Stimulated activated CD4-positive, alpha-beta T cell treated with anti-CD3 and anti-CD28 coated beads, TNF-alpha, amount 100 ng/mL, for 24 hours (primary cell): ENCODE measurements around the gene PRKCE.

Experiments
- DNase-seq, 3 experiments: peaks; one replicate each; pipeline ENCODE4 v3.0.0-alpha.2; 2020; ENCODE audit warnings: low read depth in 3 of 3

PRKCE gene

GRCh38 chr2:45932278-45932975 is 281.0 kb downstream of the PRKCE start:
- no peak for DNase-seq

DNA sequence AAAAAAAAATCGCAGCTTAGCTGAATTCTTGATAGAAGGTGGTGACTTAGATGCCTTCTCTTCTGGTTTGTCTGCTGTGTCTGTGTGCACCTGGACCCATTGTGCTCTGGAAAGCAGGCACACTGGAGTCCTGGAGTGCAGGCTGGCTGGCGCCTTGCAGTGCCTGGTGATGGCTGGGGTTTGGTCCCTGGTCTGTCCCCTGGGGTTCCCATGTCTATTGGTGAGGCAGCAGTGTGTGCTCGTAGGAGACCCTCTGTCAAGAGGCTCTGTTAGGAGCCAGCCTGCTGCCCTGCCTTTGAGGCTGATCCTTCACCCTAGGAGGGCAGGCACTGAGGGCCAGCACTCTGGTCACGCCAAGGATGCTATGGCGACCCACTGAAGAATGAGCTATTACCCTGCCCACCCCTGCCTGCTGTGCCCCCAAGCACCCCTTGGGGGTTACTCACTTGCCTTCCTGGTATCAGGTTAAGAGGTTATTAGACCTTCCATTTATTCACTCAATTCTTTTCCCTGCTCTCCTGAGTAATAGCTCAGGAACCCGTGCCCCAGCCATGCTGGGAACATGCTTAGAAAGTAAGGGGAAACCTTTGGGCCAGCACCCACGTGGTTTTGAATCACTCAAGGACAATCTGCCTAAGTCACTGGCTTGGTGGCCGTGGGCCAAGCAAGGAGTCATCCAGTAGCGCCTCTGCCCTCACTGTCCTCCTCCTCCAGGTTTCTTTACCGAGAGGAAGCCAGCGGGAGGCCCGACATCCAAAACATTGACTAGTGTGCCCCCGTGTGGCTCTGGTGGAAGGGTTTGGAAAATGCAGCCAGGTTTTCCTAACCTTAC is 284.5 kb downstream of the PRKCE start:
- peak in 1 of 3 experiments; percentile 45 for DNase-seq

DNA sequence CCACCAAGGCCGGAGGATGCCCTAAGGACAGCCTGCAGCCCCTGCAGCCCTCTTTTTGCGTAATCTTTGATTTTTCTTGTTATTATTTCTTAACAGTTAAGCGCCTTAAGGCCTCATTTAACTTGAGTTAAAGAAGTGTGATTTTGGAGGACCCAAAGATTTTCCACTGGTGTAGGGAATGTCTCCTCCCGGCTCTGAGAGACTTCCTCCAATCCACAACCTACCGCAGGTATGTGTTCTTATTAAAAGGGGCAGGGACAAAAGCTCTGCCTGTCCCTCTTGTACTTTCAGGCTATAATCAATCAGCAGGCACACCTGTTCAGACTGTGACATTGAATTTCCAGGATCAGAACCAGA is 285.1 kb downstream of the PRKCE start:
- DNase-seq = no peak

DNA sequence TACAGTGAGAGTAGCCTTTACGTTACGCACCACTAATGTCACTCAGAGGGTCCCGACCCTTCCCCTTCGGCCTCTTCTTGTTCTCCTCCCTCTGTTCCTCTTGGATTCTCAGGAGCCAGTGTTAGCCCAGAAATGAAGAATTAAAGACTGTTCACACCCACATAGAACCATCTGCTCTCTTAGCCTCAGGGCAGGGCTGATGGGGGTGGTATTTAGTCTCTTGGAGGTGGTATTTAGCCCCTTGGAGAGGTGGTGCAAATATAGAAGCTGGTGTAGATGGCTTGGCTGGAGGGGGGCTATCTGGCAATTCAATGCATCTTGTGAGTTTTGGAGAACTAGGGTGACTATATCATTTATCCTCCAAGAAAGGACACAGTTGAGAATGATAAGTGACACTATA is 286.5 kb downstream of the PRKCE start:
- DNase-seq = no peak

GRCh38 chr2:45938649-45939511 is 287.4 kb downstream of the PRKCE start:
- DNase-seq = no peak

DNA sequence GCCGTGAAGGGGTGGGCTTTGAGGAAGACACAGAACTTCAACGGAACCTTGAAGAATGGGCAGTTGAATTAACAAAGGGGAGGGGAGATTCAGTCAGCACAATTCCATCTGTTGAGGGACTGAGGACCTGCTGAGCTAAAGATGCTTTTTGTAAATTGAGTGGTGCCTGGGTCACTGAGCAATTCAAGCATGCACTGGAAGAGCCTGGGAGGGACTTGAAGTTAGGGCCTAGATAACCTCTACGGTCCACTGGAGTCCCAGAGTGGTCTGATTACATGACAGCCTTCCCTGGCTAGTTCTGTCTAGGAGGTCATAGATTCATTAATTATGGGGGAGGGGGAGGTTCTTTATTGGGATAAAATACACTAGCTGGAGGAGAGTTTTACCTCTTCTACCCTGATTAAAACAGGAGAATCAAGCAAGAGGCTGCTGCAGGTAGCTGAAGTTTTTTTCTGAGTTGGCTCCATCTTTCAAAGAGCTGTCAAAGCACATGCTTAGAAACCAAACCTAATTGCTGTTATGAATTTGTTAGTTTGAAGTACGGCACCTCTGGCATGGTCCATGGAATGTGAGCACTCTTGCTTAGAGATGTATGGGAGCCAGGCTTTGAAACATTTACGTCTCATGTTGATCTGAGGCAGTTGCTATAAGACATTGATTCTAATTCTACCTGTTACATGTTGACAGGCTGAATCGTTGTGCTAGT is 290.2 kb downstream of the PRKCE start:
- no peak for DNase-seq

GRCh38 chr2:45942237-45942738 is 290.8 kb downstream of the PRKCE start:
- DNase-seq = no peak

GRCh38 chr2:45943219-45944044 is 292.0 kb downstream of the PRKCE start:
- no peak for DNase-seq

DNA sequence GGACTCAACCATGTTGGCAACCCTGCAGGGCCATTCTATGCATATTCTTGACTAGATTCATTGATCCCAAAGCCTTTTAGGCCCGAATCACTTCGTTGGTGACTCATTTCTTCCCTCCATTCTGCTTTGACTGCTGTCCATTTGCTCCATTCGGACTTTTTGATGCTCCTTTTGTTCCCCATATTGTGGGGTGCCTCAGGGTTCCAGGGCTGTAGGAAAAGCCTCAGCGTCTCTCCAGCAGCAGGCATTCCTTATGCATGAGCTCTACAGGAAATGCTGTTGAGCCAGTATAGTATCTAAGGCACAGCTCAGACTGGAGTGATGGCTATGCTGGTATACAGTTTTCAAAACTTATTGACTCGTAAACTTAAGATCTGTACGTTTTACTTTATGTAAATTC is 292.6 kb downstream of the PRKCE start:
- no peak for DNase-seq

DNA sequence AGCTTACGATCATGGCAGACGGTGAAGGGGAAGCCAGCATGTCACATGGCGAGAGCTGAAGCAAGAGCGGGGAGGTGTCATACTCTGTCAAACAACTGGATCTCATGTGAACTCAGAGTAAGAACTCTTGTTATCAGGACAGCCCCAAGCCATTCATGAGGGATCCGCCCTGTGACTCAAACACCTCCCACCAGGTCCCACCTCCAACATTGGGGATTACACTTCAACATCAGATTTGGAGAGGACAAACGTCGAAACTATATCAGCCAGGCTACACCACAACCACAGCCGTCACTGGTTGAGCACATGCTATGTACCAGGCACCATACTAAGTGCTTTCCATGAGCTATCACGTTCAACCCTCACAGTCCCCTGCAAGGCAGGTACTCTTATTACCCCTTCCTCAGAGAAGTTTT is 293.8 kb downstream of the PRKCE start:
- DNase-seq = no peak

DNA sequence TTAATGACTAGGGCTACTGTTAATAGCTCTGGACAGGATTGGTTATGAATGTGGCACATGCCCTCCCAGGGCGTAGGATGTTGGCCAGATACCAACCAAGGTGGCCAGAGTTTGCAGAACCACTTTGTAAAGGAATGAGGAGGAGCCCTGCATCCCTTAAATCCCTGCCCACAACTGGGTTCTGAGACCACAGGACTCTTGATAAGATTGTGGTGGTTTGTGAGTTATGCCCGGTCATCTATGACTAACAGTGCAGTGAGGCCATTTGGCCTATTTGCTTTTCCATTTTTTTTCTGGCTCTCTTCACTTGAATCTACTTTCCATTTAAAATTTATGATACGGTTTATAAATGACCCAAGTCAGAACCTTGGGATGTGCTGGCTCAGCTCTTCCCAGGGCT is 294.5 kb downstream of the PRKCE start:
- no peak for DNase-seq

GRCh38 chr2:45950606-45951005 is 299.1 kb downstream of the PRKCE start:
- DNase-seq = no peak

- DNase-seq = no peak
These were observed 299.7 kb downstream of the PRKCE start for GRCh38 chr2:45951025-45951727.

DNA sequence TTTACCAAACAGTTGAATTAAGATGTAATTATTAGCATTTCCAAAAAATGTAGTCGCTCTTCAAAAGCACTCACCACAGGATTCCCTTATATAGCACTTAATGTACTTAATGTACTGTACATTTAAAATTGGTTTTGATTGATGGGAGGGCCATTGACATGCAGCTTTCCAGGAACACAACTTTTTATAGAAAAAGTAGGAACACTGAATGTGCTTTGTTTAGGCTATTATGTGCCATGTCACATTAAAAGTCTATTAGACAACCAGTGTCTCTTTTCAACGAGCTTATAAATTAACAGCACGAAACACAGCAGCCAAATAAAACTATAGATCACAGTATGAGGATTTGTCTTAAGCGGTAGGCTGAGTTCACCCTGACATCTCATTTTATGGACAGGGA is 301.1 kb downstream of the PRKCE start:
- DNase-seq = no peak

- DNase-seq = no peak
These were observed 302.0 kb downstream of the PRKCE start for GRCh38 chr2:45953376-45954027.

DNA sequence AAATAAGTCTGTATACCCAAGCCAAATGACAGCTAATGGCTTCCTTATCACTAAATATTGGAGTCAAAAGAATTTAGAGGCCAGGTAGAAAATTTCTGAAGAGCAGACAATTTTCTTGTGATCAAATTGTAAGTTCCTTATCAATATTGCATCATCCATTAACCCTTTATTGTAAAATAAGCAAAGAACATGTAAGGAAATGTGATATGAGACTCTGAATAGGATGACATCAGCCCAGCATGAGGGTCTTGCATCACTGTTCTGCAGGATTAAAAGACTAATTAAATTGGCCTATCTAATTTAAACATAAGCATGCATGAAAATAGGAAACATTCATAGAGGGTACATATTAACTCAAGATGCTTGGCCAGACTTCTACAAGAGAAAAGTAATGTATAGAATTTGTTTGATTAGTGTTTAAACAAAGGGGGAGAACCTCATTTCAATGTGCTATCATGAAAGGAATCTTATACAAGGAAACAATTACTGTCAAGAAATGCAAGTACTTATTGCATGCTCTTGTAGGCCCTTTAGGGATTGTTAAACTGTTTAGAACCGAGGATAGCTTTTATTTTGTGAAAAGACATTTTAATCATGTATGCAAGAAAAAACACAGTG is 302.9 kb downstream of the PRKCE start:
- DNase-seq = no peak

GRCh38 chr2:45957533-45958227 is 306.2 kb downstream of the PRKCE start:
- DNase-seq = no peak

DNA sequence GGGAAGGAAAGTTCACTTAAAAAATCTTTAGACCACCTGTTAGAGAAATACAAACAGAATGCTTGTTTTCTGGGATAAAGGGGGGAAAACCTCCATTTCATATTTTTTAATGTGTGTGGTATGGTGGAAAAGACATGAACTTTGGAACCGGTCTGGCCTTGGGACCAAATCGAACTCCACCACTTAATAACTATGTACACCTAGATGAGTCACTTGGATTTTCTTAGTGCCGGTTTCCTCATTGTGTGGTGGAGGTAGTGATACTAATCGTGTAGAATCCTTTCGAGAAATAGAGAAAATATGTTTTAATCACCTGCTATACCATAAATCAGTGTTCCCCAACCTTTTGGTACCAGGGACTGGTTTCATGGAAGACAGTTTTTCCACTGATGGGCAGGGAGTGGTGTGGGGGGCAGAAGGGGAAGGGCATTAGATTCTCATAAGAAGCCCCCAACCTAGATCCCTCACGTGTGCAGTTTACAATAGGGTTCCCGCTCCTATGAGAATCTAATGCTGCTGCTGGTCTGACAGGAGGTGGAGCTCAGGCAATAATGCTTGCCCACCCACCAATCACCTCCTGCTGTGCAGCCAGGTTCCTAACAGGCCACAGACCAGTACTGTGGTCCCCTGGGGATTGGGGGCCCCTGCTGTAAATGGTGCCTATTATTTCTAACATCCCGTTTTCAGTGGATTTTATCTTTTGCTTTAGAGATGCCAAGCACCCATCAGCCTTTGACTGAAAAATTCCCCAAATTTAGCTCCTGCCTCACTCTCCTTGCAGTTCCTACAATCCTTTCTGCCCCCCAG is 308.8 kb downstream of the PRKCE start:
- DNase-seq = no peak
